Measurements from ENCODE around the gene SLC39A11. TPM values are rescaled to one million over a fixed set of nuclear protein-coding genes. Genes with fewer than 3 reads are reported as not detected.
"Not testable (repeated sequence)": the region's sequence is repeated elsewhere in the genome, so short reads cannot be mapped to it uniquely, and the experiment has no call there.

SLC39A11 gene
- total RNA-seq, 1 donor from 2014 or later = 4.9 TPM

GRCh38 chr17:73137376-73137775 is 44.9 kb upstream of the SLC39A11 start:
- Histone ChIP-seq H3K9me3 (no peaks in the 10 kb centered on the region), H3K27me3 (no peaks in the 10 kb centered on the region), H3K4me1 (no peaks in the 10 kb centered on the region), H3K27ac (no peak overlapping the region), H3K4me3 (no peak overlapping the region), H3K36me3 (no peaks in the 10 kb centered on the region)
- intact Hi-C loops (cut with DNase I) = no loop called here
- TF ChIP-seq, protein P1, sequence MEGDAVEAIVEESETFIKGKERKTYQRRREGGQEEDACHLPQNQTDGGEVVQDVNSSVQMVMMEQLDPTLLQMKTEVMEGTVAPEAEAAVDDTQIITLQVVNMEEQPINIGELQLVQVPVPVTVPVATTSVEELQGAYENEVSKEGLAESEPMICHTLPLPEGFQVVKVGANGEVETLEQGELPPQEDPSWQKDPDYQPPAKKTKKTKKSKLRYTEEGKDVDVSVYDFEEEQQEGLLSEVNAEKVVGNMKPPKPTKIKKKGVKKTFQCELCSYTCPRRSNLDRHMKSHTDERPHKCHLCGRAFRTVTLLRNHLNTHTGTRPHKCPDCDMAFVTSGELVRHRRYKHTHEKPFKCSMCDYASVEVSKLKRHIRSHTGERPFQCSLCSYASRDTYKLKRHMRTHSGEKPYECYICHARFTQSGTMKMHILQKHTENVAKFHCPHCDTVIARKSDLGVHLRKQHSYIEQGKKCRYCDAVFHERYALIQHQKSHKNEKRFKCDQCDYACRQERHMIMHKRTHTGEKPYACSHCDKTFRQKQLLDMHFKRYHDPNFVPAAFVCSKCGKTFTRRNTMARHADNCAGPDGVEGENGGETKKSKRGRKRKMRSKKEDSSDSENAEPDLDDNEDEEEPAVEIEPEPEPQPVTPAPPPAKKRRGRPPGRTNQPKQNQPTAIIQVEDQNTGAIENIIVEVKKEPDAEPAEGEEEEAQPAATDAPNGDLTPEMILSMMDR (IDR thresholded peaks at IDR 0.05) = no peak
- DNase-seq (ENCODE audit: low spot score in 2 of 2) = no peak

DNA sequence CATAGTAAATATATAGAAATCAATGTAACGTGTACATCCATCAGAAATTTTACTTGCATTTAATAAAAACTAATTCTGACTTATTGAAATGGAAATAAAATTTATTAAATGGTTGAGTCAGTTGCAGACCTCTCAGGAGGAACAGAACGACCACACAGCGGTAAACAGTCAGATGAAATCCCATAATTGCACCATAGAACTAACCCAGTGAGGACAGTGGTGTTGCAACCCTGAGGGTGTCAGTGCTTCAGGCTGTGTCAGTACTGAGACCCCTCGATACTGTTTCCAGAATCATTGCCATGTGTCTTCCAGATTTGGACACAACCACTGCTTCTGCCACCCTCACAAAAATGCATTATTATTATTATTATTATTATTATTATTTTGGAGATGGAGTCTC is 43.3 kb upstream of the SLC39A11 start:
- TF ChIP-seq, protein P1 (IDR thresholded peaks at IDR 0.05) = no peak
- Histone ChIP-seq H3K27ac (no peak overlapping the region), H3K27me3 (no peaks in the 10 kb centered on the region), H3K4me3 (no peak overlapping the region), H3K36me3 (no peaks in the 10 kb centered on the region), H3K9me3 (no peaks in the 10 kb centered on the region), H3K4me1 (no peaks in the 10 kb centered on the region)
- intact Hi-C loops (cut with DNase I) = no loop called here
- DNase-seq (ENCODE audit: low spot score in 2 of 2) = no peak

GRCh38 chr17:73133911-73134649 is 41.6 kb upstream of the SLC39A11 start:
- no peak for DNase-seq (ENCODE audit: low spot score in 2 of 2)
- H3K4me3 ChIP-seq = no peak overlapping the region
- no peaks in the 10 kb centered on the region for H3K36me3 ChIP-seq
- no peaks in the 10 kb centered on the region for H3K4me1 ChIP-seq
- TF ChIP-seq, protein P1 (IDR thresholded peaks at IDR 0.05) = no peak
- intact Hi-C loops (cut with DNase I) = no loop called here
- no peaks in the 10 kb centered on the region for H3K27me3 ChIP-seq
- H3K27ac ChIP-seq = no peak overlapping the region
- H3K9me3 ChIP-seq = no peaks in the 10 kb centered on the region

DNA sequence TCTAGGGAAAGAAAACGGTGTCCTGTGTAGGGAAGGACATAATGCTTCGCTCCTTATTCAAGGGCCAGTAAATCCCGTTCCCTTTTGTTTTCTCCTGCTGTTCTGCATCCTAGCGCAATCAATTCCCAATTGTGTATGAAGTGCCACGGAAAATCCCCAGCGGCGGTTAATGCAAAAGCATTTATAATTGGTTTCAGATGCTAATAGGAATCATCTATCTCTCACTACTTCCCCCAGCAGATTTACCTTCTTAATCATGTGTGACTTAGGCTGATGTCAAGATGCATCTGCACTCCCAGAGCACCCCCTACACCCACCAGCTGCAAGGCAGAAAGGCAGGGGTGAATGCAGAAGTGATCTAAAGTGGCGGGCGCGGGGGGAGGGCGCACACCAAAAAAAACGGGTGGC is 39.6 kb upstream of the SLC39A11 start:
- DNase-seq (ENCODE audit: low spot score in 2 of 2) = no peak
- H3K9me3 ChIP-seq = no peaks in the 10 kb centered on the region
- TF ChIP-seq, protein P1 (IDR thresholded peaks at IDR 0.05) = no peak
- H3K36me3 ChIP-seq = no peaks in the 10 kb centered on the region
- no peak overlapping the region for H3K27ac ChIP-seq
- intact Hi-C loops (cut with DNase I) = no loop called here
- H3K4me1 ChIP-seq = no peaks in the 10 kb centered on the region
- H3K4me3 ChIP-seq = no peak overlapping the region
- no peaks in the 10 kb centered on the region for H3K27me3 ChIP-seq

DNA sequence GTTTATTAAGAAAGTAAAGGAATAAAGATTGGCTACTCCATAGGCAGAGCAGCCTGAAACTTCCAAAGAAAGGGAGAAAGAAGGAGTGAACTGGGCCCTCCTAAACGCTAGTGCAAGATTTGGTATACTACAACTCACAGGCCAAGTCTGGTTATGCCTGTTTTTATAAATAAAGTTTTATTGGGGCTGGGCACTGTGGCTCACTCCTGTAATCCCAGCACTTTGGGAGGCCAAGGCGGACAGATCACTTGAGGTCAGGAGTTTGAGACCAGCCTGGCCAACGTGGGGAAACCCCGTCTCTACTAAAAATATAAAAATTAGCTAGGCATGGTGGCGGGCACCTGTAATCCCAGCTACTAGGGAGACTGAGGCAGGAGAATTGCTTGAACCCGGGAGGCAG is 39.0 kb upstream of the SLC39A11 start:
- H3K4me3 ChIP-seq; H3K9me3 ChIP-seq; H3K4me1 ChIP-seq; H3K27me3 ChIP-seq; intact Hi-C loops (cut with DNase I); H3K27ac ChIP-seq; DNase-seq (ENCODE audit: low spot score in 2 of 2); H3K36me3 ChIP-seq: not testable (repeated sequence)

DNA sequence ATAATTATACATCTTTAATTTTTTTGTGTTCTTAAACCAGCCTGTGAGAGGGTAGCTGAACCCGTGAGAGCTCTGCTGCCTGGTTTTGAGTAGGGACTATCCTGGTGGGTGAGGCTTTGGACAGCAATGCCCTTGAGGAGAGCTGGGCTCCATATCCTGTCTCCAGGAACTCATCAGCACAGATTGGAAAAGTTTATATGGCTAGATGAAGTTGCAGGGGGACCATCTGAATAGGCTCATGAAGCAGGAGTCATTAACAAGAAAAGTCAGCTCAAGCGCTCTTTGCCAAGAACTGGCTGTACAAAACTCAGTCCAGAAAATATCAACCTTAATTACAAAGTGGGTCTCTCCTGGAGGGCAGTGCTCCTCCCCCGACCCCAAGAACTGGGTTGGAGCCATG is 38.5 kb upstream of the SLC39A11 start:
- H3K4me3 ChIP-seq = no peak overlapping the region
- TF ChIP-seq, protein P1 (IDR thresholded peaks at IDR 0.05) = no peak
- intact Hi-C loops (cut with DNase I) = no loop called here
- H3K36me3 ChIP-seq = no peaks in the 10 kb centered on the region
- no peak for DNase-seq (ENCODE audit: low spot score in 2 of 2)
- no peaks in the 10 kb centered on the region for H3K4me1 ChIP-seq
- no peaks in the 10 kb centered on the region for H3K27me3 ChIP-seq
- no peak overlapping the region for H3K27ac ChIP-seq
- H3K9me3 ChIP-seq = no peaks in the 10 kb centered on the region
